Thyroid gland (tissue), 4 donors: ENCODE results near the gene HCFC1.

Experiments used
- CTCF ChIP-seq, 6 experiments: fragments of 200-600 bp in 3 of 6; fragments of 450-650 bp in 3 of 6; sonication (generic) in 3 of 6; IDR thresholded peaks; one replicate each; pipeline ENCODE4 v1.5.1; 2016 to 2019; ENCODE audit warnings: antibody characterized with exemption in 6 of 6, mild to moderate bottlenecking in 2 of 6, inconsistent platforms in 1 of 6, moderate library complexity in 1 of 6
- POLR2A ChIP-seq, 2 donors: fragments of 450-650 bp; IDR thresholded peaks; one replicate each; pipeline ENCODE4 v1.6.1; 2017; ENCODE audit warnings: antibody characterized with exemption in 2 of 2, mild to moderate bottlenecking in 2 of 2, moderate library complexity in 1 of 2

GRCh38 chrX:154019633-154020528, 48.3 kb upstream of the HCFC1 start, which contains the start of gene IRAK1:
- TF ChIP-seq CTCF (IDR thresholded peaks at IDR 0.05), result no peak
- peak in 1 of 2 donors; percentile 48 for TF ChIP-seq POLR2A (IDR thresholded peaks at IDR 0.05)
